GM12892 (cell line): Measurements from ENCODE around the gene KDR.

Source experiments
- POLR2A ChIP-seq: IDR thresholded peaks from 2 replicates; pipeline ENCODE4 v1.6.1; 2011; ENCODE audit warnings: low read depth, low read length, control low read depth
- TAF1 ChIP-seq: IDR thresholded peaks from 2 replicates; pipeline ENCODE4 v1.6.1; 2011; ENCODE audit warnings: low read depth, mild to moderate bottlenecking, control low read depth, low read length, borderline replicate concordance

- TF ChIP-seq POLR2A (no peak), TAF1 (no peak)
Measured at GRCh38 chr4:55069248-55069647, 56.1 kb downstream of the KDR start.
